Endometrial microvascular endothelial cells (primary cell): ENCODE measurements around the gene TMEM120A. TPM values are rescaled to one million over a fixed set of nuclear protein-coding genes. Genes with fewer than 3 reads are reported as not detected.

Source experiments
- in situ Hi-C: cut with HindIII; loops from 2 replicates; pipeline ENCODE4 v1.10.0; 2017; ENCODE audit warnings: low sequenced_read_pairs, low pct_unique_long_range_greater_than_20kb; ENCODE audit errors: inconsistent ontology term
- total RNA-seq: library from RNA; depleted of rRNA; stranded (reverse); fragments of >200 nt; gene quantifications from one replicate; pipeline ENCODE4 v1.2.3, GENCODE V29; 2015; ENCODE audit errors: inconsistent ontology term

TMEM120A gene
- total RNA-seq, 1 donor from 2014 or later: 12.0 TPM

GRCh38 chr7:75998038-75998437 is 3.6 kb upstream of the TMEM120A start:
- in situ Hi-C loops: no loop called here

- in situ Hi-C loops: no loop called here
Measured at GRCh38 chr7:75996476-75996875, 2.1 kb upstream of the TMEM120A start.

- in situ Hi-C loops: no loop called here
Measured at GRCh38 chr7:75995996-75996395, 1.6 kb upstream of the TMEM120A start.

GRCh38 chr7:75995052-75995471 is 667 bp upstream of the TMEM120A start:
- in situ Hi-C loops: no loop called here

GRCh38 chr7:75993689-75994387 is 557 bp downstream of the TMEM120A start:
- in situ Hi-C loops: no loop called here

GRCh38 chr7:75992083-75992755 is 2.2 kb downstream of the TMEM120A start:
- in situ Hi-C loops: no loop called here

- in situ Hi-C loops: no loop called here
Measured at GRCh38 chr7:75991531-75992082, 2.8 kb downstream of the TMEM120A start.

GRCh38 chr7:75989500-75990388 is 4.7 kb downstream of the TMEM120A start:
- in situ Hi-C loops: no loop called here

GRCh38 chr7:75988568-75989499 is 5.6 kb downstream of the TMEM120A start:
- in situ Hi-C loops: no loop called here

- in situ Hi-C loops: no loop called here
Measured at GRCh38 chr7:75987805-75988567, 6.4 kb downstream of the TMEM120A start.

GRCh38 chr7:75987026-75987804 is 7.2 kb downstream of the TMEM120A start:
- in situ Hi-C loops: no loop called here

- in situ Hi-C loops: no loop called here
Measured at GRCh38 chr7:75986147-75986781, 8.1 kb downstream of the TMEM120A start.

- in situ Hi-C loops: no loop called here
Measured at GRCh38 chr7:75985518-75986146, 8.8 kb downstream of the TMEM120A start.

GRCh38 chr7:75985009-75985517 is 9.3 kb downstream of the TMEM120A start:
- in situ Hi-C loops: no loop called here

GRCh38 chr7:75984130-75985008 is 10.0 kb downstream of the TMEM120A start:
- in situ Hi-C loops: no loop called here
